ENCODE results near the gene LMO2.

LMO2 gene

DNA sequence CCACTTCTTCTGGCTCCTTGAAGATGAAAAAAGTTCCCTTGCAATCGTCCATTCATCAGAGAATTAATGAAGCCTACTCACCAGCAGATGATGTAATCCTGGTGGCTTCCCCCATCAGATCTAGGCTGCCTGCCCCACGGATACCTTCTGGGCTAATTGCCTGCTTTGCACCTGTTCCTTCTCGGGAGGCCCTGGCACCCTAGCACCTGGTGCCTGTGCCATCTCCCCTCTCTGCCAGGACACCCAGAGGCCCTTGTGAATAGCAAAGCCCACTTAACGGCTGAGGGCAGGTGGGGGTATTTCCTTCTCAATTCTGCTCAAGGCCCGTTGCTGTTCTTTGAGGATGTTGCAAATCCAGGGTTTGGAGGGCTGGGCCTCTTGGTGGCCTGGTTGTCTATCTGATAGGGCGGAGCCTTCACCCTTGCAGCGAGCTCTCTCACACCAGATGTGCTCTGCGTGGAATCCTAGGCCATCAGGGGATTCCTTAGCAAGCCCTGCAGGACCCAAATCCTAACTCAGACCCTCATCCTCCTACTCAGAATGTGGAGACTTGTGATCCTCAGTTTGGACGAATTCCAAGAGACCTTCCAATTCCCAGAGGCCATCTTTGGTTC lies at the start of gene LMO2:
LMO2 (minus strand) TSS at position 363 of the 614 bp plus-strand sequence. CDS start 22,360 bp downstream, outside the sequence.
- TF ChIP-seq CTCF (IDR thresholded peaks at IDR 0.05) (no peak), ZFX (IDR thresholded peaks at IDR 0.05; ENCODE audit: borderline replicate concordance) (no peak)

GRCh38 chr11:33940538-33940815 lies 48.6 kb upstream of the LMO2 start:
- TF ChIP-seq CTCF (IDR thresholded peaks at IDR 0.05) (no peak), ZFX (IDR thresholded peaks at IDR 0.05; ENCODE audit: borderline replicate concordance) (no peak)

More for the DNA sequence above, at the start of gene LMO2:
- no peak within 1 kb of the TSS for H3K27ac ChIP-seq

GRCh38 chr11:33936725-33937604 lies 45.1 kb upstream of the LMO2 start:
- no peak for TF ChIP-seq CTCF (IDR thresholded peaks at IDR 0.05)
- TF ChIP-seq ZFX (IDR thresholded peaks at IDR 0.05; ENCODE audit: borderline replicate concordance) = no peak

More at GRCh38 chr11:33940538-33940815, 48.6 kb upstream of the LMO2 start:
- no peak overlapping the region for H3K27ac ChIP-seq

DNA sequence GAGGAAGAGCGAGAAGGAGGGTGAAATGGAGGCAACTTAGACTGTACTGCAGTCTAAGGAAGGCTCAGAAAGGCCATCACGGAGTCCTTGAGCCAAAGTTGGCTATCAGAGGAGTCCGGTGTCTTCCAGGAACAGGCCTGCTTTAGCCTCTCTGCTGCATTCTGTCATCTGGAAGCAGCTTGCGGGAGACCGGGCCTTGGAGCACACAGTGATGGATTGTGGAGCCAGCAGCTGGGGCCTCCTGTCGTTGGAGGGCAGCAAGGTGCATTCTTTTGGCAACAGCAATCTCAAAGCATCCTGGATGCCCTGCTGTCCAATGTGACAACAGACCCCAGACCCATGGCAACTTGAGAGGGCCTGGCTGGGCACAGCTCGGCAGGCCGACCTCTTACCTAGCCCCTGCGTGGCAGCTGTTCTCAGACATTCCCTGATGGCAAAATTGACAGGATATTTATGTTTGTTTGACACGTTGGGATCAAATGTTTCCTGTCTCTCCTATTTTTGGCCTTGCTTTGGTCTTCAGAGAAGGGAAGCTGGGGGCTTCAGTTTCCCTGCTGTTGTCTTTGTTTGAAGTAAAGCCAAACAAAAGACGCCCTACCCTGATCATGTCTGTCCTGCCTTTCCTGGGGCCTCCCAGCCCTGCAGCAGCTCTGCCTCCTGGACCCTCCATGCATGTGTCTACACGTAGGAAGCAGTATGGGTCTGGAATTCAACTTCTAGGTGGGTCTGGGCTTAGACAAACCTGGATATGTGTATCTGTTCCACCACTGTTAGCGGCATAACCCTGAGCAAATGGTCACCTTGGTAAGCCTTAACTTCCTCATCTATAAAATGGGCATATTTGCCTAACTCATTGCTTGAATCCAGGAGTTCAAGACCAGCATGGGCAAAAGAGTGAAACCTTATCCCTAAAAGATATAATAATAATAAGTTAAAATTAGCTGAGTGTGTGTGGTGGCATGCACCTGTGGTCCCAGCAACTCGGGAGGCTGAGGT lies 43.9 kb upstream of the LMO2 start:
- TF ChIP-seq CTCF (IDR thresholded peaks at IDR 0.05) (no peak), ZFX (IDR thresholded peaks at IDR 0.05; ENCODE audit: borderline replicate concordance) (no peak)
- no peak overlapping the region for H3K27ac ChIP-seq

More at GRCh38 chr11:33936725-33937604, 45.1 kb upstream of the LMO2 start:
- no peak overlapping the region for H3K27ac ChIP-seq

GRCh38 chr11:33935005-33935404 lies 43.1 kb upstream of the LMO2 start:
- no peak overlapping the region for H3K27ac ChIP-seq
- TF ChIP-seq CTCF (IDR thresholded peaks at IDR 0.05) (no peak), ZFX (IDR thresholded peaks at IDR 0.05; ENCODE audit: borderline replicate concordance) (no peak)

- TF ChIP-seq CTCF (IDR thresholded peaks at IDR 0.05) (no peak), ZFX (IDR thresholded peaks at IDR 0.05; ENCODE audit: borderline replicate concordance) (no peak)
- H3K27ac ChIP-seq = no peak overlapping the region
These were observed 42.6 kb upstream of the LMO2 start for GRCh38 chr11:33934450-33934849.

Data from 22Rv1 (cell line).